ENCODE data around the gene NEK5.
"Not testable (repeated sequence)": the region's sequence is repeated elsewhere in the genome, so short reads cannot be mapped to it uniquely, and the experiment has no call there.

Gene NEK5

GRCh38 chr13:52169839-52170238 is 41.0 kb upstream of the NEK5 start:
- H3K27ac ChIP-seq: no peak overlapping the region
- no peak for TF ChIP-seq CTCF (IDR thresholded peaks at IDR 0.05; ENCODE audit: low read depth, low read length, missing control alignments)
- H3K36me3 ChIP-seq (replicated peaks): peaks cover 4% of the 10 kb centered on the region
- H3K4me3 ChIP-seq (ENCODE audit: low read depth, low read length): no peak overlapping the region
- in situ Hi-C loops (cut with HindIII; ENCODE audit: low pct_ligation_motif_present, low sequenced_read_pairs): no loop called here
- no peak for DNase-seq
- no peaks in the 10 kb centered on the region for H3K27me3 ChIP-seq (replicated peaks)

- no peak for TF ChIP-seq CTCF (IDR thresholded peaks at IDR 0.05; ENCODE audit: low read depth, low read length, missing control alignments)
- no peak for DNase-seq
- Histone ChIP-seq H3K27ac (no peak overlapping the region), H3K4me3 (ENCODE audit: low read depth, low read length) (no peak overlapping the region), H3K27me3 (replicated peaks) (no peaks in the 10 kb centered on the region), H3K36me3 (replicated peaks) (peaks cover 4% of the 10 kb centered on the region)
- in situ Hi-C loops (cut with HindIII; ENCODE audit: low pct_ligation_motif_present, low sequenced_read_pairs): no loop called here
These were observed 36.5 kb upstream of the NEK5 start for GRCh38 chr13:52165411-52165810.

GRCh38 chr13:52164989-52165388 is 36.1 kb upstream of the NEK5 start:
- H3K27me3 ChIP-seq (replicated peaks): no peaks in the 10 kb centered on the region
- no peak overlapping the region for H3K27ac ChIP-seq
- no peak overlapping the region for H3K4me3 ChIP-seq (ENCODE audit: low read depth, low read length)
- in situ Hi-C loops (cut with HindIII; ENCODE audit: low pct_ligation_motif_present, low sequenced_read_pairs): no loop called here
- DNase-seq: no peak
- TF ChIP-seq CTCF (IDR thresholded peaks at IDR 0.05; ENCODE audit: low read depth, low read length, missing control alignments): no peak
- H3K36me3 ChIP-seq (replicated peaks): peaks cover 4% of the 10 kb centered on the region

GRCh38 chr13:52163878-52164277 is 35.0 kb upstream of the NEK5 start:
- H3K27me3 ChIP-seq (replicated peaks); H3K36me3 ChIP-seq (replicated peaks); DNase-seq; in situ Hi-C loops (cut with HindIII; ENCODE audit: low pct_ligation_motif_present, low sequenced_read_pairs); H3K4me3 ChIP-seq (ENCODE audit: low read depth, low read length); H3K27ac ChIP-seq: not testable (repeated sequence)

- H3K36me3 ChIP-seq (replicated peaks): no peaks in the 10 kb centered on the region
- DNase-seq: peak; percentile 24
- H3K27ac ChIP-seq: no peak overlapping the region
- H3K4me3 ChIP-seq (ENCODE audit: low read depth, low read length): no peak overlapping the region
- no peaks in the 10 kb centered on the region for H3K27me3 ChIP-seq (replicated peaks)
- no peak for TF ChIP-seq CTCF (IDR thresholded peaks at IDR 0.05; ENCODE audit: low read depth, low read length, missing control alignments)
- in situ Hi-C loops (cut with HindIII; ENCODE audit: low pct_ligation_motif_present, low sequenced_read_pairs): no loop called here
These were observed 33.6 kb upstream of the NEK5 start for GRCh38 chr13:52162279-52163101.

- TF ChIP-seq CTCF (IDR thresholded peaks at IDR 0.05; ENCODE audit: low read depth, low read length, missing control alignments): no peak
- Histone ChIP-seq H3K4me3 (ENCODE audit: low read depth, low read length) (no peak overlapping the region), H3K36me3 (replicated peaks) (no peaks in the 10 kb centered on the region), H3K27ac (no peak overlapping the region), H3K27me3 (replicated peaks) (no peaks in the 10 kb centered on the region)
- DNase-seq: no peak
- in situ Hi-C loops (cut with HindIII; ENCODE audit: low pct_ligation_motif_present, low sequenced_read_pairs): no loop called here
These were observed 32.3 kb upstream of the NEK5 start for GRCh38 chr13:52161181-52161646.

All from brain microvascular endothelial cell (primary cell).